H1 (cell line): ENCODE data around the gene PLXNA4. TPM values are rescaled to one million over a fixed set of nuclear protein-coding genes. Genes with fewer than 3 reads are reported as not detected.

ENCODE experiments used
- CTCF ChIA-PET: fragments of 300-600 bp; sonication (Branson Sonifier 250); formaldehyde crosslinking; loops from one replicate; lab custom pipeline; 2021; ENCODE audit not compliant: partially characterized antibody; lab: Charles Lee
- POLR2A ChIA-PET: fragments of 300-600 bp; sonication (Branson Sonifier 250); formaldehyde crosslinking; loops from one replicate; lab custom pipeline; 2021; ENCODE audit warnings: inconsistent platforms; ENCODE audit not compliant: partially characterized antibody; lab: Charles Lee
- DNase-seq, 2 experiments: peaks; one replicate each; pipeline versions ENCODE4 v3.0.0 to v3.0.0-alpha.2; 2010 to 2022; ENCODE audit warnings: low spot score in 2 of 2, low read depth in 1 of 2, mixed read lengths in 1 of 2
- FAIRE-seq: peaks from 2 replicates; lab custom pipeline; 2011; peaks lifted over from hg19 to GRCh38; lab: Jason Lieb, UNC
- H2AFZ ChIP-seq: 2 replicates; pipeline ENCODE4 v1.8.1; 2012; ENCODE audit warnings: low read length, inconsistent platforms
- H2AK5ac ChIP-seq: 2 replicates; pipeline ENCODE4 v1.6.1; 2013; ENCODE audit warnings: low read depth, low read length
- H2BK120ac ChIP-seq: replicated peaks from 2 replicates; pipeline ENCODE3; 2013; ENCODE audit warnings: low read depth, low read length, inconsistent platforms
- H2BK12ac ChIP-seq: 2 replicates; pipeline ENCODE4 v1.6.1; 2013; ENCODE audit warnings: low read depth, low read length
- H2BK15ac ChIP-seq: 2 replicates; pipeline ENCODE4 v1.6.1; 2013; ENCODE audit warnings: low read length
- H2BK20ac ChIP-seq: 2 replicates; pipeline ENCODE4 v1.6.1; 2013; ENCODE audit warnings: low read length
- H2BK5ac ChIP-seq: 2 replicates; pipeline ENCODE4 v1.6.1; 2013; ENCODE audit warnings: low read depth, low read length
- H3K14ac ChIP-seq: 2 replicates; pipeline ENCODE4 v1.6.1; 2013; ENCODE audit warnings: inconsistent platforms; ENCODE audit not compliant: insufficient read length
- H3K18ac ChIP-seq: 2 replicates; pipeline ENCODE4 v1.6.1; 2013; ENCODE audit warnings: low read length; ENCODE audit errors: extremely low read depth
- H3K23ac ChIP-seq: 2 replicates; pipeline ENCODE4 v1.6.1; 2013; ENCODE audit warnings: inconsistent platforms; ENCODE audit not compliant: insufficient read length
- H3K23me2 ChIP-seq: 2 replicates; pipeline ENCODE4 v1.6.1; 2013; ENCODE audit warnings: low read depth, low read length
- H3K27ac ChIP-seq: 2 replicates; pipeline ENCODE4 v1.6.1; 2011; ENCODE audit warnings: low read depth, low read length, inconsistent platforms
- H3K27me3 ChIP-seq, 4 experiments: replicated peaks in 1 of 4; 1 replicate in 1 of 4; 2 replicates in 3 of 4; pipeline versions ENCODE4 v1.6.1 to v1.8.1; 2011 to 2013; ENCODE audit warnings: low read length in 3 of 4, mild to moderate bottlenecking in 3 of 4, inconsistent platforms in 2 of 4, mixed read lengths in 2 of 4, moderate library complexity in 1 of 4; ENCODE audit not compliant: control insufficient read depth in 3 of 4, insufficient read depth in 3 of 4; ENCODE audit errors: extremely low read depth in 1 of 4
- H3K36me3 ChIP-seq, 4 experiments: 2 replicates each; pipeline versions ENCODE4 v1.6.1 to v1.8.1; 2011 to 2013; ENCODE audit warnings: mild to moderate bottlenecking in 4 of 4, low read length in 3 of 4, moderate library complexity in 2 of 4, control low read depth in 1 of 4, inconsistent platforms in 1 of 4; ENCODE audit not compliant: insufficient read depth in 4 of 4, control insufficient read depth in 2 of 4
- H3K4ac ChIP-seq: replicated peaks from 2 replicates; pipeline ENCODE3; 2013; ENCODE audit warnings: low read length, low read depth, mixed read lengths, inconsistent platforms; ENCODE audit not compliant: insufficient read length
- H3K4me1 ChIP-seq, 4 experiments: replicated peaks in 1 of 4; 1 replicate in 1 of 4; 2 replicates in 3 of 4; pipeline versions ENCODE4 v1.6.1 to v1.8.1; 2011 to 2013; ENCODE audit warnings: low read length in 3 of 4, inconsistent platforms in 2 of 4, mixed read lengths in 1 of 4; ENCODE audit not compliant: insufficient read depth in 4 of 4, control insufficient read depth in 3 of 4
- H3K4me2 ChIP-seq, 2 experiments: 2 replicates each; pipeline versions ENCODE4 v1.6.1 to v1.8.1; 2011 to 2013; ENCODE audit warnings: low read depth in 2 of 2, low read length in 2 of 2, control low read depth in 1 of 2, inconsistent platforms in 1 of 2, mild to moderate bottlenecking in 1 of 2; ENCODE audit not compliant: insufficient read depth in 1 of 2
- H3K4me3 ChIP-seq, 4 experiments: fragments of 200-600, 300-600 bp in 1 of 4; sonication (generic), shearing (Covaris generic), sonication (Bioruptor Twin) in 1 of 4; 2 replicates each; pipeline versions ENCODE4 v1.5.1 to v1.8.1; 2011 to 2016; ENCODE audit warnings: low read length in 4 of 4, low read depth in 3 of 4, control low read depth in 2 of 4, inconsistent platforms in 2 of 4, mild to moderate bottlenecking in 2 of 4, mixed read lengths in 1 of 4, moderate library complexity in 1 of 4; ENCODE audit not compliant: insufficient read depth in 2 of 4; ENCODE audit errors: extremely low read depth in 1 of 4
- H3K56ac ChIP-seq: replicated peaks from 2 replicates; pipeline ENCODE3; 2013; ENCODE audit warnings: low read depth, mild to moderate bottlenecking, mixed read lengths, low read length, inconsistent platforms; ENCODE audit not compliant: insufficient read length
- H3K79me1 ChIP-seq: 2 replicates; pipeline ENCODE4 v1.6.1; 2013; ENCODE audit warnings: low read depth, low read length, control low read depth
- H3K79me2 ChIP-seq, 2 experiments: 2 replicates each; pipeline versions ENCODE4 v1.6.1 to v1.8.1; 2012 to 2013; ENCODE audit warnings: low read length in 2 of 2, mild to moderate bottlenecking in 2 of 2, inconsistent platforms in 1 of 2; ENCODE audit not compliant: insufficient read depth in 2 of 2, control insufficient read depth in 1 of 2
- H3K9ac ChIP-seq, 4 experiments: replicated peaks in 1 of 4; 1 replicate in 1 of 4; 2 replicates in 3 of 4; pipeline versions ENCODE4 v1.6.1 to v1.8.1; 2011 to 2013; ENCODE audit warnings: low read depth in 3 of 4, low read length in 3 of 4, control low read depth in 2 of 4, mild to moderate bottlenecking in 2 of 4, moderate library complexity in 2 of 4, inconsistent platforms in 1 of 4; ENCODE audit errors: extremely low read depth in 1 of 4
- H3K9me3 ChIP-seq, 2 experiments: 2 replicates each; pipeline versions ENCODE4 v1.6.1 to v1.8.1; 2012 to 2013; ENCODE audit warnings: mild to moderate bottlenecking in 2 of 2, moderate library complexity in 2 of 2, control low read depth in 1 of 2, inconsistent platforms in 1 of 2, low read depth in 1 of 2, low read length in 1 of 2, mixed read lengths in 1 of 2; ENCODE audit not compliant: insufficient read depth in 2 of 2
- H4K20me1 ChIP-seq, 2 experiments: replicated peaks in 1 of 2; 2 replicates each; pipeline versions ENCODE3 to v1.8.1; 2011 to 2013; ENCODE audit warnings: inconsistent platforms in 2 of 2, low read length in 2 of 2, mild to moderate bottlenecking in 1 of 2; ENCODE audit not compliant: insufficient read depth in 2 of 2, control insufficient read depth in 1 of 2
- H4K5ac ChIP-seq: 2 replicates; pipeline ENCODE4 v1.6.1; 2013; ENCODE audit warnings: low read length, low read depth, mixed read lengths, inconsistent platforms; ENCODE audit not compliant: insufficient read length
- H4K8ac ChIP-seq: 2 replicates; pipeline ENCODE4 v1.8.0; 2013; ENCODE audit warnings: mild to moderate bottlenecking, moderate library complexity, low read length, inconsistent platforms; ENCODE audit not compliant: insufficient read depth; ENCODE audit errors: extremely low read depth
- H4K91ac ChIP-seq: replicated peaks from 2 replicates; pipeline ENCODE3; 2013; ENCODE audit warnings: low read length, mixed read lengths, inconsistent platforms; ENCODE audit not compliant: insufficient read length
- BACH1 ChIP-seq: IDR thresholded peaks from 2 replicates; pipeline ENCODE4 v1.6.1; 2012; ENCODE audit warnings: low read length, improper control_type of control experiment
- CTBP2 ChIP-seq: IDR thresholded peaks from 2 replicates; pipeline ENCODE4 v1.7.0; 2011; ENCODE audit warnings: borderline replicate concordance, mild to moderate bottlenecking, moderate library complexity, mixed read lengths, low read length; ENCODE audit not compliant: insufficient read depth, insufficient read length
- EP300 ChIP-seq, 2 experiments: IDR thresholded peaks; 1 replicate in 1 of 2; 2 replicates in 1 of 2; pipeline ENCODE4 v1.6.1; 2011 to 2012; ENCODE audit warnings: low read depth in 2 of 2, low read length in 2 of 2, mild to moderate bottlenecking in 2 of 2, borderline replicate concordance in 1 of 2, inconsistent platforms in 1 of 2, moderate library complexity in 1 of 2
- EZH2 ChIP-seq: fragments of 200-600 bp; sonication (generic); IDR thresholded peaks from 2 replicates; pipeline ENCODE4 v1.7.1; 2012; ENCODE audit warnings: low read depth, mild to moderate bottlenecking, moderate library complexity, low read length, inconsistent platforms; ENCODE audit not compliant: severe bottlenecking
- HDAC6 ChIP-seq: IDR thresholded peaks from one replicate; pipeline ENCODE4 v1.7.1; 2012; ENCODE audit warnings: low read depth, mild to moderate bottlenecking, inconsistent platforms, low read length, moderate library complexity
- NANOG ChIP-seq: IDR thresholded peaks from 2 replicates; pipeline ENCODE4 v1.6.1; 2011; ENCODE audit warnings: low read length, low read depth, mild to moderate bottlenecking, inconsistent platforms; ENCODE audit not compliant: insufficient read depth, poor library complexity, severe bottlenecking
- TCF12 ChIP-seq: IDR thresholded peaks from 2 replicates; pipeline ENCODE4 v1.6.1; 2011; ENCODE audit warnings: low read depth, mild to moderate bottlenecking, low read length
- polyA plus RNA-seq, 7 experiments: library from polyadenylated mRNA; depleted of rRNA in 3 of 7; stranded (reverse) in 5 of 7; unstranded in 2 of 7; fragments of >200 nt in 5 of 7; fragments of 200-250 nt in 2 of 7; gene quantifications; 1 replicate in 5 of 7; 2 replicates in 1 of 7; 4 replicates in 1 of 7; pipeline versions ENCODE4 v1.2.1 to v1.2.3, GENCODE V29; 2011 to 2013; ENCODE audit warnings: missing spikeins in 2 of 7, mixed read lengths in 2 of 7
- total RNA-seq: library from RNA; stranded (reverse); fragmentation: NEBNext Ultra II Directional; extraction: Animal tissue kit (Norgen Biotek cat#: 25700); gene quantifications from 2 replicates; pipeline ENCODE4 v1.2.1, GENCODE V29; 2021

PLXNA4 gene
- total and polyA plus RNA-seq, 2 of the 8 experiments (the other 6 are each of a cell fraction or from before 2014, with no cell fraction given): 0.76 to 0.79 TPM

- Histone ChIP-seq H2BK120ac (no peak overlapping the region), H2BK20ac (no peak overlapping the region), H3K27me3 (no peaks in the 10 kb centered on the region; a peak in 1 of 7 replicates), H2BK15ac (no peak overlapping the region), H3K18ac (no peak overlapping the region), H4K20me1 (no peaks in the 10 kb centered on the region), H2BK5ac (no peak overlapping the region), H3K4me3 (no peak overlapping the region), H3K79me2 (no peaks in the 10 kb centered on the region), H4K5ac (no peak overlapping the region), H3K4me1 (peaks cover 0 to 8% (median 4%) of the 10 kb centered on the region in 4 experiments; a peak in 4 of 7 replicates), H3K23ac (no peak overlapping the region), H3K9me3 (no peaks in the 10 kb centered on the region), H2AK5ac (no peak overlapping the region), H3K9ac (no peak overlapping the region), H3K4me2 (no peak overlapping the region), H4K8ac (no peak overlapping the region), H4K91ac (no peak overlapping the region), H3K27ac (no peak overlapping the region), H3K79me1 (no peaks in the 10 kb centered on the region), H3K4ac (no peak overlapping the region), H3K14ac (no peak overlapping the region), H3K36me3 (no peaks in the 10 kb centered on the region), H2AFZ (no peak overlapping the region), H2BK12ac (no peak overlapping the region), H3K23me2 (no peaks in the 10 kb centered on the region), H3K56ac (no peak overlapping the region)
- FAIRE-seq: no peak
- no peak for TF ChIP-seq CTBP2
- no peak for TF ChIP-seq BACH1
- TF ChIP-seq HDAC6: no peak
- no peak for TF ChIP-seq NANOG
- TF ChIP-seq EZH2: no peak
- no peak for TF ChIP-seq TCF12
- TF ChIP-seq EP300 (IDR thresholded peaks at IDR 0.05; ENCODE audit: borderline replicate concordance in 1 of 2, low read depth in 2 of 2, low read length in 2 of 2): no peak
- no peak for DNase-seq
- ChIA-PET CTCF (interaction anchor here (0.5 to 0.8 kb wide), 2 partner anchors 515 to 993 kb away, joined by 3 read pairs; no protein-coding TSS in a partner anchor), POLR2A (no interaction called here)
Measured at GRCh38 chr7:132350741-132351140, 225.5 kb downstream of the PLXNA4 start.
